ENCODE measurements around the gene TMEM86A. TPM values are rescaled to one million over a fixed set of nuclear protein-coding genes. Genes with fewer than 3 reads are reported as not detected.
"Not testable (repeated sequence)": the region's sequence is repeated elsewhere in the genome, so short reads cannot be mapped to it uniquely, and the experiment has no call there.

TMEM86A gene
- total RNA-seq, 1 donor, result 0.27 TPM

GRCh38 chr11:18684267-18684666, 14.3 kb upstream of the TMEM86A start:
- H3K4me3 ChIP-seq (ENCODE audit: low read depth, low read length), result no peak overlapping the region
- no peak for DNase-seq (ENCODE audit: low read depth)
- no peak for TF ChIP-seq CTCF (IDR thresholded peaks at IDR 0.05; ENCODE audit: insufficient read depth, low read length)

- DNase-seq (ENCODE audit: low read depth); H3K4me3 ChIP-seq (ENCODE audit: low read depth, low read length): not testable (repeated sequence)
These were observed 7.0 kb upstream of the TMEM86A start for GRCh38 chr11:18691467-18692140.

- DNase-seq (ENCODE audit: low read depth), result no peak
- TF ChIP-seq CTCF (IDR thresholded peaks at IDR 0.05; ENCODE audit: insufficient read depth, low read length), result no peak
- H3K4me3 ChIP-seq (ENCODE audit: low read depth, low read length), result no peak overlapping the region
These were observed 5.4 kb upstream of the TMEM86A start for GRCh38 chr11:18692941-18693760.

- DNase-seq (ENCODE audit: low read depth), result peak; percentile 15
- no peak overlapping the region for H3K4me3 ChIP-seq (ENCODE audit: low read depth, low read length)
- TF ChIP-seq CTCF (IDR thresholded peaks at IDR 0.05; ENCODE audit: insufficient read depth, low read length), result no peak
These were observed 1.8 kb upstream of the TMEM86A start for GRCh38 chr11:18696638-18697225.

GRCh38 chr11:18697576-18697975, 1.0 kb upstream of the TMEM86A start:
- no peak overlapping the region for H3K4me3 ChIP-seq (ENCODE audit: low read depth, low read length)
- no peak for TF ChIP-seq CTCF (IDR thresholded peaks at IDR 0.05; ENCODE audit: insufficient read depth, low read length)
- no peak for DNase-seq (ENCODE audit: low read depth)

GRCh38 chr11:18699269-18699596, 654 bp downstream of the TMEM86A start:
- peak overlapping the region; percentile 67 for H3K4me3 ChIP-seq (ENCODE audit: low read depth, low read length)
- no peak for TF ChIP-seq CTCF (IDR thresholded peaks at IDR 0.05; ENCODE audit: insufficient read depth, low read length)
- no peak for DNase-seq (ENCODE audit: low read depth)

- DNase-seq (ENCODE audit: low read depth), result no peak
- TF ChIP-seq CTCF (IDR thresholded peaks at IDR 0.05; ENCODE audit: insufficient read depth, low read length), result no peak
- H3K4me3 ChIP-seq (ENCODE audit: low read depth, low read length), result no peak overlapping the region
These were observed 1.3 kb downstream of the TMEM86A start for GRCh38 chr11:18699848-18700261.

Measured in fibroblast of the aortic adventitia (primary cell).